Uterus (tissue), 4 donors: ENCODE measurements around the gene SEC22B. TPM values are rescaled to one million over a fixed set of nuclear protein-coding genes. Genes with fewer than 3 reads are reported as not detected.
"Not testable (repeated sequence)": the region's sequence is repeated elsewhere in the genome, so short reads cannot be mapped to it uniquely, and the experiment has no call there.

Experiments used
- DNase-seq, 2 donors: peaks; one replicate each; pipeline ENCODE4 v3.0.0-alpha.2; 2019 to 2020
- H3K27ac ChIP-seq, 2 donors: fragments of 200-600 bp; sonication (generic); 1 replicate in 1 of 2; 2 replicates in 1 of 2; pipeline ENCODE4 v1.5.1; 2016 to 2018
- H3K27me3 ChIP-seq, 2 donors: fragments of 200-600 bp; sonication (generic); one replicate each; pipeline ENCODE4 v1.5.1; 2018 to 2019; ENCODE audit warnings: control low read depth in 1 of 2
- H3K36me3 ChIP-seq, 2 donors: fragments of 200-600 bp; sonication (generic); one replicate each; pipeline ENCODE4 v1.5.1; 2019; ENCODE audit warnings: control low read depth in 1 of 2
- H3K4me1 ChIP-seq, 2 donors: fragments of 200-600 bp; sonication (generic); one replicate each; pipeline ENCODE4 v1.5.1; 2018 to 2019; ENCODE audit warnings: control low read depth in 1 of 2
- H3K4me3 ChIP-seq, 2 donors: fragments of 200-600 bp; sonication (generic); 1 replicate in 1 of 2; 2 replicates in 1 of 2; pipeline ENCODE4 v1.5.1; 2018 to 2019; ENCODE audit warnings: mild to moderate bottlenecking in 1 of 2
- H3K9me3 ChIP-seq, 2 donors: fragments of 200-600 bp; sonication (generic); one replicate each; pipeline ENCODE4 v1.5.1; 2019; ENCODE audit warnings: control low read depth in 1 of 2
- CTCF ChIP-seq, 4 experiments: fragments of 200-600 bp in 2 of 4; fragments of 450-650 bp in 2 of 4; sonication (generic) in 2 of 4; IDR thresholded peaks; one replicate each; pipeline ENCODE4 v1.5.1; 2016 to 2019; ENCODE audit warnings: antibody characterized with exemption in 4 of 4, mild to moderate bottlenecking in 2 of 4, moderate library complexity in 1 of 4
- POLR2A ChIP-seq, 2 donors: fragments of 450-650 bp; IDR thresholded peaks; one replicate each; pipeline ENCODE4 v1.6.1; 2016; ENCODE audit warnings: antibody characterized with exemption in 2 of 2, mild to moderate bottlenecking in 1 of 2, moderate library complexity in 1 of 2
- intact Hi-C: fragments of 100-400 bp; cut with DNase I; formaldehyde crosslinking; loops from one replicate; pipeline ENCODE4 v1.15.1; 2023; ENCODE audit warnings: low total_unique reads
- total RNA-seq, 4 donors: library from RNA; depleted of rRNA in 3 of 4; stranded (reverse); fragments of >200 nt in 3 of 4; gene quantifications; one replicate each; pipeline versions ENCODE4 v1.1.0 to v1.2.4, GENCODE V29; 2014 to 2023
- donor health status: DM: yes; HTN: yes; CAD: no.

The SEC22B gene
- total RNA-seq, 4 donors from 2014 or later = 17.2 to 61.7 (median 42.2) TPM

- no peak for DNase-seq
- TF ChIP-seq POLR2A (IDR thresholded peaks at IDR 0.05) (no peak), CTCF (IDR thresholded peaks at IDR 0.05) (no peak)
- Histone ChIP-seq H3K4me3 (no peak overlapping the region), H3K36me3 (no peaks in the 10 kb centered on the region), H3K4me1 (no peaks in the 10 kb centered on the region), H3K9me3 (no peaks in the 10 kb centered on the region), H3K27ac (peak overlapping the region; percentile 3 to 33), H3K27me3 (no peaks in the 10 kb centered on the region)
- intact Hi-C loops = no loop called here
Observed at GRCh38 chr1:120133228-120133927, 42.9 kb downstream of the SEC22B start.

GRCh38 chr1:120132406-120132763 lies 43.9 kb downstream of the SEC22B start:
- intact Hi-C loops, H3K27me3 ChIP-seq, H3K36me3 ChIP-seq, H3K4me3 ChIP-seq, H3K4me1 ChIP-seq, DNase-seq, H3K9me3 ChIP-seq: not testable (repeated sequence)
- H3K27ac ChIP-seq = peak overlapping the region; percentile 47 to 53

GRCh38 chr1:120131611-120132405 lies 44.5 kb downstream of the SEC22B start:
- peak in 1 of 4 experiments; percentile 17 for TF ChIP-seq CTCF (IDR thresholded peaks at IDR 0.05)
- intact Hi-C loops, H3K27me3 ChIP-seq, H3K36me3 ChIP-seq, H3K4me1 ChIP-seq, H3K4me3 ChIP-seq, H3K9me3 ChIP-seq: not testable (repeated sequence)
- H3K27ac ChIP-seq = peak overlapping the region; percentile 47 to 54
- peak; percentile 71 to 73 for DNase-seq

GRCh38 chr1:120127921-120128320 lies 48.4 kb downstream of the SEC22B start:
- H3K27me3 ChIP-seq, DNase-seq, H3K4me3 ChIP-seq, H3K27ac ChIP-seq, H3K9me3 ChIP-seq, H3K36me3 ChIP-seq, intact Hi-C loops, H3K4me1 ChIP-seq: not testable (repeated sequence)

GRCh38 chr1:120126216-120126615 lies 50.1 kb downstream of the SEC22B start:
- H3K4me1 ChIP-seq, H3K4me3 ChIP-seq, H3K36me3 ChIP-seq, H3K27ac ChIP-seq, intact Hi-C loops, DNase-seq, H3K27me3 ChIP-seq, H3K9me3 ChIP-seq: not testable (repeated sequence)

GRCh38 chr1:120124628-120125027 lies 51.7 kb downstream of the SEC22B start:
- H3K27me3 ChIP-seq, DNase-seq, intact Hi-C loops, H3K9me3 ChIP-seq, H3K27ac ChIP-seq, H3K36me3 ChIP-seq, H3K4me3 ChIP-seq, H3K4me1 ChIP-seq: not testable (repeated sequence)

- H3K4me1 ChIP-seq, intact Hi-C loops: not testable (repeated sequence)
Observed at GRCh38 chr1:120123813-120124510, 52.4 kb downstream of the SEC22B start.

GRCh38 chr1:120122262-120122893 lies 53.9 kb downstream of the SEC22B start:
- H3K27me3 ChIP-seq, H3K27ac ChIP-seq, intact Hi-C loops: not testable (repeated sequence)

More at GRCh38 chr1:120123813-120124510, 52.4 kb downstream of the SEC22B start:
- H3K27ac ChIP-seq, H3K9me3 ChIP-seq, DNase-seq, H3K4me3 ChIP-seq, H3K36me3 ChIP-seq, H3K27me3 ChIP-seq: not testable (repeated sequence)

GRCh38 chr1:120121830-120122229 lies 54.5 kb downstream of the SEC22B start:
- DNase-seq, H3K27ac ChIP-seq, intact Hi-C loops, H3K4me3 ChIP-seq, H3K4me1 ChIP-seq, H3K36me3 ChIP-seq, H3K9me3 ChIP-seq, H3K27me3 ChIP-seq: not testable (repeated sequence)

More at GRCh38 chr1:120122262-120122893, 53.9 kb downstream of the SEC22B start:
- DNase-seq, H3K36me3 ChIP-seq, H3K4me1 ChIP-seq, H3K4me3 ChIP-seq, H3K9me3 ChIP-seq: not testable (repeated sequence)

GRCh38 chr1:120120525-120120924 lies 55.8 kb downstream of the SEC22B start:
- DNase-seq, intact Hi-C loops, H3K27ac ChIP-seq, H3K9me3 ChIP-seq, H3K4me1 ChIP-seq, H3K36me3 ChIP-seq, H3K27me3 ChIP-seq, H3K4me3 ChIP-seq: not testable (repeated sequence)
